ENCODE data around the gene TMEM98.

GRCh38 chr17:32980230-32980629 is 52.3 kb downstream of the TMEM98 start:
- TF ChIP-seq CTCF (IDR thresholded peaks at IDR 0.05) (no peak), POLR2A (IDR thresholded peaks at IDR 0.05) (no peak)
